Measurements from ENCODE around the gene CCSER2.
"Not testable (repeated sequence)": the region's sequence is repeated elsewhere in the genome, so short reads cannot be mapped to it uniquely, and the experiment has no call there.

The CCSER2 gene

DNA sequence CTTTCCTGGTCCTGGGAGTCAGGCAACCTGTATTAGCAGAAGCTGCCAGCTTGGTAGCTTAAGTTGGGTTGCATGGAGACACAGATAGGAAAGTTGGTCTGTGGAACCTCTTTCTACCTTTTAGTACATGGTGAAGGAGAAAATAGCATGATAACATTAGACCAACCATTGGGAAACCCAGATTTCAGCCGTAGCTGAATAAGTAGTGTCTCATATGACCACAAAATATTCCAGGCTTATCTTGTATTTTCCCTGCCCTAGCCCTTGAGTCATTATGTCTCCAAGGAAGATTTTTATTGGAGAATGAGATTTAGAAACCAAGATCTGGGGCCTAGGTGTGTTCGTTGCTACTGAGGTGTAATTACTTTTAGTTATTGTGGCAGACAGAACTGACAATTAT, 67.2 kb downstream of the CCSER2 start:
- no peak for DNase-seq

DNA sequence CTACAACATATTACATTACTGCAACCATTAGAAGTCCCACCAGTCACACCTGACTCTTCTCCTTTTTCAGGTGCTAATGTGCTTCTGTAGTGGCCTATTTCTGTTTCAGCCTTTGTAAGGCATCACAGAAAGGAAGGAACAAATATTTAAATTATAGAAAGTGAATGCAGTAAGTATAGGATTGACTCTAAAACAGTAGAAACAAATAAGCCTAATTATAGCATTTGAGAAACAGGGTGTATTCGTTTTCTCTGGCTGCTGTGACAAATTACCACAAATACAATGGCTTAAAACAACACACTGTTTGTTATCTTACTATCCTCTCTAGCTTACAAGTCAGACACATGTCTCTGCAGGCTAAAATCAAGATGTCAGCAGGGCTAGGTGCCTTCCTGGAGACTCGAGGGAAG, 69.4 kb downstream of the CCSER2 start:
- DNase-seq: no peak

DNA sequence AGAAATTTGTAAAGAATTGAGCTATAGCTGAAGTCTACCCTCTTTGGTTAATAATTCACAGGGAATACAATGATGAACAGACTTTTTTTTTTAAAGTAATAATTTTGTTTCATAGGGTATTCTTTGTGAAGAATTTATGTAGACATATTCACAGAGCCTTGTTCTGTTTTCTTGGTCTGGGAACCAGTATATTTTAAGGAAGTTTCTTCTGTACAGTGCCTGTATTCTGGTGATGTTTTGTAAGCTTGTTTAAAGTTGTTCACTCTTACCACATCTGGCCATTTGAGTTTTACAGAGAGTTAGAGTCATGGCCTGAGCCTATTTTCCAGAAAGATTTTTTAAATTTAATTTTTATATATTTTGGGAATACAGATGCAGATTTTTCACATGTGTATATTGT, 70.3 kb downstream of the CCSER2 start:
- no peak for DNase-seq

DNA sequence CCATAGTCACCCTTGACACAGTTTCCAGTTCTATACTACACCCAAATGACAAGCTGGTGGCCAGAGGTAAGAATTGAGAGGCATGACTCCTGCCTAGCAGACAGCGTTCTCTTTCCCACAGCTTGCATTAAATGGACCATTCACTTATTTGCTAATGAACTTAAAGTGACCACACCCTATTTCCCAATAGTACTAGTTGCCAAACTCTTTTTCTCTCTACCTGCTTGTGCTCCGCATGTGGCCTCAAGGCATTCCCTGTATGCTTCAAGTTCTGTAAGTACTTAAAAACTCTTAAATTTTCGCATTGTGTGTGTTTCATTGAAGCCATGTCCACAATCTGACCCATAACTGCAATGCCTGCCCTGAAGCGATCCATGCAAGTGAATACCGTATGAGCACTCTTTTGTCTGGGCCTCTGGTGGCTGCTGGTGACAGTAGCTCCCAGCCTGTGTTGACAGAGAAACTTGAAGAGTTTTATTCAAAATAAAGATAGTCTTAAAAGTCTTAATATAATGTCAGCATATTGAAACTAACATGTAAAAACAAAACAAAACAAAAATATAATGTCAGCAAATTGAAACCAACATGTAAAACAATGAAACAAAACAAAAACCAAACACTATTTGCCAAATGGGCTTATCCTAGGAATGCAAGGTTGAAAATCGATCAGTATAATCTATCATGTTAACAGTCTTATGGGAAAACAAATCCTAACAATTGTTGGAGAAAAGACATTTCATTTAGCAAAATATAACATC, 73.6 kb downstream of the CCSER2 start:
- DNase-seq: no peak

DNA sequence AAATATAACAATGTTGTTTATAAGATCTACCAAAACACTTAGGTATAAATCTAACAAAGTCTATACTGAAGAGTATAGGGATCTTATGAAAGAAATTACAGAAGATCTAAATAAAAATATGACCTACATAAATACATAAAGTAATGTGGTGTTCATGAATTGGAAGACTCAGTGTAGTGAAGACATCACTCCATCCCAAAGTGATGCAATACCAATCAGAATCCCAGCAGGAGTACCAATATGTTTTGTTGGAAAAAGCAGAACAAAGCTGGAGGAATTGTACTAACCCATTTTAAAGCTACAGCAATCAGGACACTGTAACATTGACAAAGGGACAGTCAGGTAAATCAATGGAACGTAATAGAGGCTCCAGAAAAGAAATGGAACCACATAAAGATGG, 76.4 kb downstream of the CCSER2 start:
- DNase-seq: no peak

DNA sequence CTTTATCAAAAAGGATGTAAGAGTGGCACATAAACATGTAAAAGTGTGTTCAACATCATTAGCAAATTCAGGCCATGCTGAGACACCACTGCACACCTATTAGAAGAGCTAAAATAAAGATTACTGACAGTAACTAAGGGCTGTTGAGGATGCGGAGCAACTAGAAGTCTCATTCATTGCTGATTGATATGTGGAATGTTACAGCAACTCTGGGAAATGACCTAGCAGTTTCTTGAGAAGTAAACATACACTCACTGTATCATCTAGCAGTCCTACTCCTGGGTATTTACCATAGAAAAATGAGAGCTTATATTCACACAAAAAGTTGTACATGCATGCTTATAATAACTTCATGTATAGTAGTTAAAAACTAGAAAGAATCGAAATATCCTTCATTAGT, 77.3 kb downstream of the CCSER2 start:
- DNase-seq: peak in 1 of 5 donors; percentile 1

DNA sequence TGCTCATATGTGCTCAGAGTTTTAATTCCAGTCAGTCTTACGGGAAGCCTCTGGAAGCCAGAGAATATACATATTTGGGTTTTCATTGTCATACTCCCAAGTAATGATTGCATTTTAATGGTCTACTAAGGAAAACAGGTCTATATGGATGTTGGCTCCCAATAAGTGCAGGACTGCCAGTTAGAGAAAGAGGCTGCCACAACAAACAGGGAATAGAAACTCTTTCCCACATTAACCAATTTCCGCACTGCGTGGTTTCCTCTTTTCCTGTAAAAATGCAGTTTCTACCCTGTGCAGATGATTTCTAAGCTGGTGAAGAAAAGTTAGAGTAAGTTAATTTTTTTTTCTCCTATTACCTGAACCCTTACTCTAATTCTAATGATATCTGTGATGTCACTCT, 78.2 kb downstream of the CCSER2 start:
- no peak for DNase-seq

DNA sequence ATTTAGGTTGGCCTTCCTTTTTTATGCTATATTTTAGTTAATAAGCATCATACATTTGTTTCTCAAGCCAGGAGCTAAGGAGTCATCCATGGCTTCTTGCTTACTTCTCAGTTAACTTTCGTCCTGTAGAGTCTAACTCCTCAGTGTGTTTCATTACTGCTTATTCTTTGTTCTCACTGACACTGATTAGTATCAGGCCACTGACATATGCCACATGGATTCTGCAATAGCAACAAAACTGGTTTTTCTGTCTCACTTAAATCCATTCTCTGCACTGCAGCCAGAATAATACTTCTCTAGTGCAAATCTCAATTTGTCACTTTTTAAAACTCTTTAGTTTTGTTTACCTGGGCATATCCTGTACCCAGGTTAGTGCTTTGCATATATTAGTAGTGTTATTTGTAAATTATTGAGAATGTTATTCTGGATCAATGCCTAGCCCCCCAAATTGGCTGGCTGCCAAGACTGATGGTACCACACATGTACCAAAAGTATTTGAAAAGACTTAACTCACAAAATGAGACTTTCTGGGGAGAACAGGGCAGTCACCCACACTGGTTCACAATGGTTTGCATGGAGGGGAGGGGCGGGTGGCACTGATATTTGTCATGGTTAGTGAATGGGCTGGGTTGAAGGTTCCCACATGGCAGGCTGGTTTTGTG, 79.1 kb downstream of the CCSER2 start:
- DNase-seq: no peak

DNA sequence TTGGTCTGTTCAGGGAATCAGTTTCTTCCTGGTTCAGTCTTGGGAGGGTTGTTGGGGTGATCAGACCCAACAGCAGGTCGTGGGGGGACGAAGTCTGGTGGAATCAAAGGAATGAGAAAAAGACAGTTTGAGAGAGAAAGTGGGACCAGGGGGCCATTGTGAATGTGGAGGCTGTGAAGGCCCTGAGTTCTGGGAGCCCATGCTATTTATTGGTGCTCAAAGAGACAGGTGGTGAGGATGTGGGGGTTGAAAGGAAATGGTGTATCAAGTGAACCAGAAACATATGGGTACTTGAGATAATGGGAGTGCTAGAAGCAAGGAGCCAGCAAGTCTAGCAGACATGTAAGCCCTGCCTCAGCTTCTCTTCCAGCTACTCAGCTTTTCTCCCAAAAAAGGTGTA, 84.1 kb downstream of the CCSER2 start:
- no peak for DNase-seq

DNA sequence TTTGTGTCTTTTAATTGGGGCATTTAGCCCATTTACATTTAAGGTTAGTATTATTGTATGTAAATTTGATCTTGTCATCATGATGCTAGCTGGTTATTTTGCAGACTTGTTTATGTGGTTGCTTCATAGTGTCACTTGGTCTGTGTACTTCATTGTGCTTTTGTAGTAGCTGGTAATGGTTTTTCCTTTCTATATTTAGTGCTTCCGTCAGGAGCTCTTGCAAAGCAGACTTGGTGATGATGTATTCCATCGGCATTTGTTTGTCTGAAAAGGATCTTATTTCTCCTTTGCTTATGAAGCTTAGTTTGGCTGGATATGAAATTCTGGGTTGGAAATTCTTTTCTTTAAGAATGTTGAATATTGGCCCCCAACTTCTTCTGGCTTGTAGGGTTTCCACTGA, 85.7 kb downstream of the CCSER2 start:
- DNase-seq: not testable (repeated sequence)

DNA sequence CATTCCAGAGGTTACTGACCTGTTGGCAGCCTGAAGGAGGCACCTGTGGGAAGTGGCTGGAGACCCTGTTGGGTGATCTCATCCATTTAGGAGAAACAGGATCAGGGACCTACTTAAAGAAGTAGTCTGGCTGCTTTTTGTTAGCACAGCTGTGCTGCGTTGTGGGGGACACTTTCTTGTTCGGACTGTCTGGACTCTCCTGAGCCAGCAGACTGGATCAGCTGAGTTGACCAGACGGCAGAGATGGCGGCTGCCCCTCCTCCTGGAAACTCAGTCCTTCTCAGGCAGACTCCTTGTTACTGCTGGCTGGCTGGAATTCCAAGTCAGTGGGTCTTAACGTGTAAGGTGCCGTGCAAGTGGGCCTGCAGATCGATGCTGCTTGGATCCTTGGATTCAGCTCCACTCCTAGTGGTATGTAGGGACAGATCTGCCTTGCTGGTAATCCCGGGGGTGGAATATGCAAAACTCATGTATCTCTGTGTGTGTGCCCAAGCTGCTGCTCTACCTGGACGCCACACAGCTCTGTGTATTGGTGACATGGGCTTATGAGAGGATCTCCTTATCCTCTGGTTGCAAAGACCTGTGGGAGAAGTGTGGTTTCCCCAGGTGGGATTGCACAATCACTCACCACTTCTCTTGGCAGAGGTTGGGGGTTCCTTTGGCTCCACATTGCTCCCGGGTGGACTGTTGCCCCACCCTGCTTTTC, 87.3 kb downstream of the CCSER2 start:
- no peak for DNase-seq

DNA sequence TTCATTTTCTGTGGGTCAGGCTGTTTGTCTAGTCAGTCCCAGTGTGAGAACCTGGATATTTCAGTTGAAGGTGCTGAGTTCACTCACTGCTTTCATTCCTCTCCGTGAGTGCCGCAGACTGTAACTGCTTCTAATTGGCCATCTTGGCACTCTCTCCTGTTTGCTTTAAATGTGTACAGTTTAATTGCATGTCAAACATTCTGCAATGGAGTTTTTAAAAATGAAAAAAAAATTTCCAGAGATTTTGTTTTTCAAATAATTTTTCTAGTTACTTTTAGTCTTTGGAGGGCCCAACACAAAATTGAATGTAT, 87.8 kb downstream of the CCSER2 start:
- no peak for DNase-seq

DNA sequence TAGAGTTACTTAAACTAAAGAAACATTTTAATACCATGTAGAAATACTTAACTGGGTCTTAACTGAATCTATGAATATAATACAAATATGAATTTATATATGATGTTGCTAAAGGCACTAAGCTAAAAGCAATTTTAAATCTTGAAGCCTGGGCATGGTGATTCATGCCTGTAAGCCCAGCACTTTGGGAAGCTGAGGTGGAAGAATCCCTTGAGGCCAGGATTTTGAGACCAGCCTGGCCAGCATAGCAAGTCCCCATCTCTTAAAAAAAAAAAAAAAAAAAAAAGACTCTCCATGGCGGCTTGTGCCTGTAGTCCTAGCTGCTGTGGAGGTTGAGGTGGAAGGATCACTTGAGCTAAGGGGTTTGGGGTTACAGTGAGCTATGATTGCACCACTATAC, 95.3 kb downstream of the CCSER2 start:
- DNase-seq: no peak

DNA sequence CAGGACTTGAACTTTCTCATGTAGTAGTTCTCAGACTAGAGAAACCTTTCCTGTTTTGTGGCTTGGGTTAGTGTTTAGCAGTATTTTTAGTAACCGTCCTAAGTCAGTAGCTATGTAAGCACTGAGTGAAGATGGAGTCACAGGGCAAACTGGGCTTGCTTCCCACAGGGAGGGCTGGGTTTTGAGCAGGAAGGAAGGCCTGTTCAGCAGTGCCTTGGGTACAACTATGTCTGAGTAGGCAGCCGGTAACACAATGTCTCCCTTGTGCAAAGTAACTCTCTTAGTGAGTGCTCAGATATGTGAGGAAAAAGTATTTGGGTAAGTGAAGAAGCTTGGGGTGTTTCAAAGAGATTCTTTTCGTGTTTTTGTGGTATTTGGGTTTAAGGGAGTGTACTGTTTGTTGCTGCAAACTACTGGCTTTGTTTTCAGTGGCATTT, 96.4 kb downstream of the CCSER2 start:
- peak in 1 of 5 donors; percentile 4 for DNase-seq

DNA sequence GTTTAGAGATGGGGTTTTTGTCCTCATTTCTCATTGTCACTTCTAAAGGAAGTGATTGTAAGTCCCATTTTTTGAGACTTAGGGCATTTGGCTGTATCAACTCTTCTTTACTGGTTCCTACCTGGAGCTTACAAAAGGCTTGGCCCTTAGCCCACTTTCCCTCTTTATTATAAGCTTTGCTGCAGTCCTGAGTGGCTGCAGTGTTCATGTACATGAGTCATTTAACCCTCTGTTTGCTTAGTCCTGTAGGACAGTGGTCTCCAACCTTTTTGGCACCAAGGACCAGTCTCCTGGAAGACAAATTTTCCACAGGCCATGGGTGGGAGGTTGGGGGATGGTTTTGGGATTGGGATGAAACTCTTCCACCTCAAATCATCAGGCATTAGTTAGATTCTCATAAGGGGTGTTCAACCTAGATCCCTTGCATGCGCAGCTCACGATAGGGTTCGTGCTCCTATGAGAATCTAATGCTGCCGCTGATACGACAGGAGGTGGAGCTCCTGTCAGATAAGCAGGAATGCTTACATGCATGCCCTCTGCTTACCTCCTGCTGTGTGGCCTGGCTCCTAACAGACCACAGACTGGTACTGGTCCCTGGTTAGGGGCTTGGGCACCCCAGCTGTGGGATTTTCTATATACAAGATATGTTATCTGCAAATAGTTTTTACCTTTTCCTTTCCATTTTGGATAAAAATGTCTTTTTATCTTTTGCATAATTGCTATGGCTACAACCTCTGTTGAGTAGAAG, 99.7 kb downstream of the CCSER2 start:
- no peak for DNase-seq

DNA sequence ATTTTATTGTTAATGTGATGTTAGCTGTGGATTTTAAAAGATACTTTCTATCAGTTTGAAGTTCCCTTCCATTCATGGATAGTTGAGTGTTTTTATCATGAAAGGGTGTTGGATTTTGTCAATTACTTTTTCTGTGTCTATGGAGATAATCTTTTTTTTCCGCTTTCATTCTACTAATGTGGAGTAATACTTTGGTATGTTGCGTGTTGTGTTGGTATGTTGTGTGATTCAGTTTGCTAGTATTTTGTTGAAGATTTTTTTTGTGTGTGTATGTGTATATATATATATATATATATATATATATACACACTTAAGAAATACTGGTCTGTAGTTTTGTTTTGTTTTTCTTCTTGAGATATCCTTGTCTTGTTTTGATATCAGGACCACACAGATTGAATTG, 100.3 kb downstream of the CCSER2 start:
- DNase-seq: no peak

DNA sequence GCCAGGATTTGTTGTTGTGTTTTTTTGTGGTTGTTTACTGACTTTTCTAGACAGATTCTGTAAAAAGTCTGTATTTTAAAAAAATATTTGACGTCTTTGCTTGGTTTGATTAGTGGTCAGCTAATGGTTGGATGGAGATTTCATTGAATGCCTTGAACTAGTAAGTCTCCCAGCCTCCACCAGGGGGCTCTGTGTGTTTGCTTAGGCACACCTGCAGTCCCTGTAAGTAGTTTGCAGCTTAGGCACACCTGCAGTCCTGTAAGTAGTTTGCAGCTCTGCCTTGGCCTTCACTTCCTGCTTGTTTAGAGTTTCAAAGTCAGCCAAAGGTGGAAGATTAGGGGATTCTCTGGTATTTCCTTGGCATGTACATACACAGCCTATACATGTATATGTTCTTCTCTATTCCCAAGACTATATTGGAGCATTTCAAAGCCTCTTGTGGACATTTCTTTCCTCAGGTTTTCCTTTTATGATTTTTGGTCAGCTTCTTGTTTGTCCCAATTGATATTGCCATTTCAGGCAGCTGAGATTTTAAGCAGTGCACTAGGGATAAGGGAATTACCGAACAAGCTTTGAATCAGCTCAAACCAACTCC, 101.6 kb downstream of the CCSER2 start:
- peak; percentile 37 to 63 (median 49) for DNase-seq

DNA sequence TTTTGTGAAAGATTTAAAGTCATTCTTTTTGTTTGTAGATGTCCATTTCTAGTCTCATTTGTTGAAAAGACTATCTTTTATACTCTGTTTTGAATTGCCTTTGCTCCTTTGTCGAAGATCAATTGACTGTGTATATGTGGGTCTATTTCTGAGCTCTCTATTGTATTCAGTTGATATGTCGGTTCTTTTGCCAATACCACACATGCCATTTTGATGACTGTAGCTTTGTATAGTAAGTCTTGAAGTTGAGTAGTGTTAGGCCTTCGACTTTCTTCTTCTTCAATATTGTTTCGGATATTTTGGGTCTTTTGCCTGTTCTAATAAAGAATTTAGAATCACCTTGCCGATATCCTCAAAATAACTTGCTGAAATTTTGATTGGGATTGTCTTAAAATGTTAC, 104.5 kb downstream of the CCSER2 start:
- DNase-seq: no peak

DNA sequence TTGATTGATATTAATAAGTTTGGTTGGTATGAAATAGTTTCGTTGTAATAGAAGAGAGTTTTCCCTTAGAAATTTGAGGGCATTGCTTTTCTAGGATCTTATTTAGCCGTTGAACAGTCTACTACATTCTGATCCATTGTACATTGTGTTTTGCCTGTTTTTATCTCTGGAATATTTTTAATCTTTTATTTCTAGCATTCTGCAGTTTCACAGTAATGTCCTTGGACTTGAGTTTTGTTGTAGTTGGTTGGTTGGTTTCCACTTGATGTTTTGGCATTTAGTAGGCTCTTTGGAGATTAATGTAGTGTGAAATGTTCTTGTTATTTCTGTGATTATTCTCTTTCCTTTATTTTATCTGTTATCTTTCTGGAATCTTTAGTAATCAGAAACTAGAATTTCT, 112.4 kb downstream of the CCSER2 start:
- DNase-seq: no peak

DNA sequence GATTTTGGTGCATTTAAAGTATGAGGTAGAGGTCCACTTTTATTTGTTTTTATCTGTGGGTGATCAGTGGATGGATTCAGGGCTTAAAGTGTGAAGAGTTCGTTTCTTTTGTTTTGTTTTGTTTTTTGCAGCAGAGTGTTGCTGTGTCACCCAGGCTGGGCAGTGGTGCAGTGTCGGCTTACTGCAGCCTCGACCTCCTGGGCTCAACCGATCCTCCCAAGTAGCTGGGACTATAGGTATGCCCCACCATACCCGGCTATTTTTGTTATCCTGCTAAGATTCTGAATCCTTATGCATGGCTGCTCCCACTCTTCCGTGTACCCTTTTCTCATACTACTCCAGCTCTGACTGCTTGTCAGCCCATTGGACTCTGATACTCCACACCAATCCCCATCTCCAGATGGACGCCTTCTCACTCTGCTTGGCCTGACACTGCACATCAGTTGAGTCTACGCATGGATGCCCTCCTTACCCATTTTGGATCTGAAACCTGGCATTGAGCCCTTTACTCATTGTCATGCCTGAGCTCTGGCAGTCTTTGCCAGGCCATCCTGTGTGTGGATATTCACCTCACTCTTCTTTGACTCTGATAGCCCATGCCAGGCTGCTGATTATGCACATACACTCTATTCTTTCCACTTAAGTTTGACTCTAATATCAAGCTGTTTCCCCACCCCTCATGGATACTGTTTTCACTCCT, 119.5 kb downstream of the CCSER2 start:
- DNase-seq: no peak

DNA sequence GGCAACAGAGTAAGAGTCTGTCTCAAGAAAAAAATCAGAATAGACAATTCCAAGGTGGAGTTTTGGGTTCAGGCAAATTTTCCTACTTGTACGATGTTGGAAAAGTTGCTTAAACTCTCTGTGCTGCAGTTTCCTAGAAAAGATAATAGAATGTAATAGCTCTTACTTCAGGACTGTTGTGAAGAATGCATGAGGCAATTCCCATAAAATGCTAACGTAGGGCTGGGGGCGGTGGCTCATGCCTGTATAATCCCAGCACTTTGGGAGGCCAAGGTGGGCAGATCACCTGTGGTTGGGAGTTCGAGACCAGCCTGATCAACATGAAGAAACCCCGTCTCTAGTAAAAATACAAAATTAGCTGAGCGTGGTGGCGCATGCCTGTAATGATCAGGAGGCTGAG, 121.0 kb downstream of the CCSER2 start:
- not testable (repeated sequence) for DNase-seq

DNA sequence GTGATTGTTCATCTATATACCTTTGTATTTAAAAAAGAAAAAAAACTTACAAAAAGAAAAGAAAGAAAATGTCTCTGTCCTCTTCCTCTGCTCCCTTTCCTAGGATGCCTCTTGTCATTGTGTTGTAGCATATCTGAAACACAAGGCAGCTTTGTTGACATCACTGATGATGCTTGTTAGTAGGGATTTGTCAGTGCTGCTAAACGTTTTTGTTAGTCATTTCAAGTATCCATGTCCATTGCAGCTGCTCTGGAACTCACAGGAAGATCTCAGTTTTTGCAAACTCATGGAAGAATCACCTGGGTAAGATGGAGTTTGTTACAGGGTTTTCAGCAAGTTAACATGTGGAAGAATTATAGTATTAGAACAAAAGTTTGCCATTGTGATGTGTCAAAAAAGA, 123.6 kb downstream of the CCSER2 start:
- no peak for DNase-seq

All from T-helper 1 cell (primary cell).